GM19238 (cell line): ENCODE data around the gene CFAP45.

ENCODE experiments used
- DNase-seq: peaks from one replicate; pipeline ENCODE4 v3.0.0; 2011; ENCODE audit warnings: low spot score; ENCODE audit not compliant: insufficient read length

CFAP45 gene

GRCh38 chr1:159827549-159827948, 72.4 kb downstream of the CFAP45 start:
- DNase-seq = no peak

GRCh38 chr1:159827102-159827490, 72.9 kb downstream of the CFAP45 start:
- no peak for DNase-seq

GRCh38 chr1:159826441-159827101, 73.4 kb downstream of the CFAP45 start, which contains the start of gene SLAMF8:
TSS of gene SLAMF8 (plus strand) at chr1:159826873. CDS start at chr1:159826899, 26 bp downstream.
- DNase-seq = no peak

GRCh38 chr1:159825564-159825963, 74.4 kb downstream of the CFAP45 start:
- no peak for DNase-seq

GRCh38 chr1:159823406-159823805, 76.6 kb downstream of the CFAP45 start:
- no peak for DNase-seq
